IPS-18c (cell line): ENCODE data around the gene PIN4.
"Not testable (repeated sequence)": the region's sequence is repeated elsewhere in the genome, so short reads cannot be mapped to it uniquely, and the experiment has no call there.

Experiments used
- H3K4me3 ChIP-seq: 2 replicates; pipeline ENCODE4 v1.7.0; 2013; ENCODE audit warnings: low read depth, mild to moderate bottlenecking, low read length, moderate library complexity; ENCODE audit not compliant: insufficient read depth
- H3K9me3 ChIP-seq: one replicate; pipeline ENCODE4 v1.6.1; 2013; ENCODE audit warnings: mild to moderate bottlenecking, low read length, moderate library complexity; ENCODE audit not compliant: control insufficient read depth, insufficient read depth

PIN4 gene

GRCh38 chrX:72181178-72182125 is at the start of gene PIN4:
PIN4 (plus strand) TSS chrX:72181757; CDS start chrX:72181786, 29 bp downstream.
- H3K9me3 ChIP-seq = no peaks in the 10 kb centered on the region
- H3K4me3 ChIP-seq = peak within 1 kb of the TSS; percentile 88

- peaks cover 10% of the 10 kb centered on the region for H3K9me3 ChIP-seq
- no peak overlapping the region for H3K4me3 ChIP-seq
These were observed 49.1 kb upstream of the PIN4 start for GRCh38 chrX:72132456-72132855.

- no peak overlapping the region for H3K4me3 ChIP-seq
- H3K9me3 ChIP-seq = peaks cover 12% of the 10 kb centered on the region
These were observed 47.6 kb upstream of the PIN4 start for GRCh38 chrX:72133851-72134546.

GRCh38 chrX:72137846-72138495 is 43.6 kb upstream of the PIN4 start:
- Histone ChIP-seq H3K9me3 (peaks cover 9% of the 10 kb centered on the region), H3K4me3 (no peak overlapping the region)

- Histone ChIP-seq H3K4me3 (no peak overlapping the region; the same call in 1 of the 2 replicates), H3K9me3 (peaks cover 12% of the 10 kb centered on the region)
These were observed 42.0 kb upstream of the PIN4 start for GRCh38 chrX:72139538-72139937.

- Histone ChIP-seq H3K9me3 (peaks cover 9% of the 10 kb centered on the region), H3K4me3 (no peak overlapping the region)
These were observed 40.1 kb upstream of the PIN4 start for GRCh38 chrX:72141372-72142004.

GRCh38 chrX:72142094-72142793 is 39.3 kb upstream of the PIN4 start:
- Histone ChIP-seq H3K4me3 (no peak overlapping the region), H3K9me3 (peaks cover 9% of the 10 kb centered on the region)

- Histone ChIP-seq H3K9me3 (peaks cover 7% of the 10 kb centered on the region), H3K4me3 (no peak overlapping the region)
These were observed 38.6 kb upstream of the PIN4 start for GRCh38 chrX:72142794-72143608.

- H3K4me3 ChIP-seq = no peak overlapping the region
- peaks cover 7% of the 10 kb centered on the region for H3K9me3 ChIP-seq
These were observed 38.0 kb upstream of the PIN4 start for GRCh38 chrX:72143609-72143907.

GRCh38 chrX:72145181-72145580 is 36.4 kb upstream of the PIN4 start:
- H3K4me3 ChIP-seq = no peak overlapping the region
- peaks cover 7% of the 10 kb centered on the region for H3K9me3 ChIP-seq

GRCh38 chrX:72146527-72146926 is 35.0 kb upstream of the PIN4 start:
- Histone ChIP-seq H3K9me3 (peaks cover 7% of the 10 kb centered on the region), H3K4me3 (no peak overlapping the region)

- Histone ChIP-seq H3K4me3 (no peak overlapping the region), H3K9me3 (peaks cover 9% of the 10 kb centered on the region)
These were observed 22.8 kb upstream of the PIN4 start for GRCh38 chrX:72158773-72159172.

GRCh38 chrX:72159769-72160168 is 21.8 kb upstream of the PIN4 start:
- H3K9me3 ChIP-seq = peaks cover 7% of the 10 kb centered on the region
- no peak overlapping the region for H3K4me3 ChIP-seq

GRCh38 chrX:72165551-72165950 is 16.0 kb upstream of the PIN4 start:
- no peak overlapping the region for H3K4me3 ChIP-seq
- H3K9me3 ChIP-seq = peaks cover 4% of the 10 kb centered on the region

GRCh38 chrX:72169008-72169728 is 12.4 kb upstream of the PIN4 start:
- peaks cover 3% of the 10 kb centered on the region for H3K9me3 ChIP-seq
- no peak overlapping the region for H3K4me3 ChIP-seq

GRCh38 chrX:72176289-72176688 is 5.3 kb upstream of the PIN4 start:
- H3K9me3 ChIP-seq, H3K4me3 ChIP-seq: not testable (repeated sequence)
